ENCODE results near the gene IMMP2L. TPM values are rescaled to one million over a fixed set of nuclear protein-coding genes. Genes with fewer than 3 reads are reported as not detected.
"Not testable (repeated sequence)": the region's sequence is repeated elsewhere in the genome, so short reads cannot be mapped to it uniquely, and the experiment has no call there.

IMMP2L gene
- polyA plus RNA-seq, 1 donor, result 21.0 TPM

GRCh38 chr7:111261496-111261895 is 300.8 kb downstream of the IMMP2L start:
- H3K36me3 ChIP-seq (ENCODE audit: control insufficient read depth, insufficient read depth, low read length), result no peaks in the 10 kb centered on the region
- no peak overlapping the region for H3K27ac ChIP-seq (ENCODE audit: low read length)
- no peaks in the 10 kb centered on the region for H3K4me1 ChIP-seq (ENCODE audit: control insufficient read depth, insufficient read depth, low read length)
- WGBS (ENCODE audit: insufficient coverage, low lambda C conversion rate), result 100% methylated on average over 2 of the region's 3 CpGs
- H3K9me3 ChIP-seq (ENCODE audit: control insufficient read depth, low read depth, low read length), result no peaks in the 10 kb centered on the region
- DNase-seq, result no peak
- no peaks in the 10 kb centered on the region for H3K27me3 ChIP-seq (ENCODE audit: control insufficient read depth, insufficient read depth, low read length)
- no peak overlapping the region for H3K4me3 ChIP-seq (ENCODE audit: low read length)

- Histone ChIP-seq H3K27ac (ENCODE audit: low read length) (no peak overlapping the region), H3K27me3 (ENCODE audit: control insufficient read depth, insufficient read depth, low read length) (no peaks in the 10 kb centered on the region), H3K4me3 (ENCODE audit: low read length) (no peak overlapping the region), H3K36me3 (ENCODE audit: control insufficient read depth, insufficient read depth, low read length) (no peaks in the 10 kb centered on the region), H3K9me3 (ENCODE audit: control insufficient read depth, low read depth, low read length) (no peaks in the 10 kb centered on the region), H3K4me1 (ENCODE audit: control insufficient read depth, insufficient read depth, low read length) (no peaks in the 10 kb centered on the region)
- WGBS (ENCODE audit: insufficient coverage, low lambda C conversion rate), result 100% methylated on average over 1 of the region's 4 CpGs
- DNase-seq, result no peak
These were observed 302.3 kb downstream of the IMMP2L start for GRCh38 chr7:111259991-111260390.

- 100% methylated on average over 1 of the region's 1 CpG for WGBS (ENCODE audit: insufficient coverage, low lambda C conversion rate)
- no peak overlapping the region for H3K27ac ChIP-seq (ENCODE audit: low read length)
- no peak overlapping the region for H3K4me3 ChIP-seq (ENCODE audit: low read length)
These were observed 305.9 kb downstream of the IMMP2L start for GRCh38 chr7:111256391-111256790.

DNA sequence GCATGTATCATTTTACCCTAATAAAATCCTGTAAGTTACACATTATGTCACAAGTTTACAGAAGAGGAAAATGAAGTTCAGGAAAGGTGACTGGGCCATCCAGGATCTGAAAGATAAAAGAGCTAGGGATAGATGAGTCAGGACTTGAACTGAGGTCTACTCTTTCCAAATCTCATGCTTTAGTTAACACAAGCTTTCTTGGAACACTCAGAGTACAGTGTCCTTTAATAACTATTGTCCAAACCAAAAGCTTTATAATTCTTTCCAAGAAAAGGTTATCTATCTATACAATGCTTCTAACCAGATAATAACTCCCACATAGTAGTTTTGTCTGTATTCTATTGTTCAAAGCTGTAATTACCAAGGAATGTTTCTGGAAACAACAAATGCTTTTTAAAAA is 306.7 kb downstream of the IMMP2L start:
- Histone ChIP-seq H3K27me3 (ENCODE audit: control insufficient read depth, insufficient read depth, low read length) (no peaks in the 10 kb centered on the region), H3K27ac (ENCODE audit: low read length) (no peak overlapping the region), H3K4me3 (ENCODE audit: low read length) (no peak overlapping the region), H3K36me3 (ENCODE audit: control insufficient read depth, insufficient read depth, low read length) (no peaks in the 10 kb centered on the region), H3K4me1 (ENCODE audit: control insufficient read depth, insufficient read depth, low read length) (no peaks in the 10 kb centered on the region), H3K9me3 (ENCODE audit: control insufficient read depth, low read depth, low read length) (peaks cover 4% of the 10 kb centered on the region)
- DNase-seq, result no peak

More at GRCh38 chr7:111256391-111256790, 305.9 kb downstream of the IMMP2L start:
- no peaks in the 10 kb centered on the region for H3K4me1 ChIP-seq (ENCODE audit: control insufficient read depth, insufficient read depth, low read length)
- H3K9me3 ChIP-seq (ENCODE audit: control insufficient read depth, low read depth, low read length), result no peaks in the 10 kb centered on the region
- DNase-seq, result no peak
- no peaks in the 10 kb centered on the region for H3K27me3 ChIP-seq (ENCODE audit: control insufficient read depth, insufficient read depth, low read length)
- H3K36me3 ChIP-seq (ENCODE audit: control insufficient read depth, insufficient read depth, low read length), result no peaks in the 10 kb centered on the region

DNA sequence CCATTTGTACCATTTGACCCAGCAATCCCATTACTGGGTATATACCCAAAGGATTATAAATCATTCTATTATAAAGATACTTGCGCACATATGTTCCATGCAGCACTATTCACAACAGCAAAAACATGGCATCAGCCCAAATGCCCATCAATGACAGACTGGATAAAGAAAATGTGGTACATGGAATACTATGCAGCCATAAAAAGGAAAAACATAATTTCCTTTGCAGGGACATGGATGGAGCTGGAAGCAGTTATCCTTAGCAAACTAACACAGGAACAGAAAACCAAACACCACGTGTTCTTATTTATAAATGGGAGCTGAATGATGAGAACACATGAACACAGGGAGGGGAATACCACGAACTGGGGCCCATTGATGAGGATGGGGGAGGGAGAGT is 310.9 kb downstream of the IMMP2L start:
- H3K27me3 ChIP-seq (ENCODE audit: control insufficient read depth, insufficient read depth, low read length); DNase-seq; H3K36me3 ChIP-seq (ENCODE audit: control insufficient read depth, insufficient read depth, low read length); H3K4me1 ChIP-seq (ENCODE audit: control insufficient read depth, insufficient read depth, low read length); H3K9me3 ChIP-seq (ENCODE audit: control insufficient read depth, low read depth, low read length); H3K4me3 ChIP-seq (ENCODE audit: low read length); H3K27ac ChIP-seq (ENCODE audit: low read length): not testable (repeated sequence)
- 93% methylated on average over 2 of the region's 3 CpGs for WGBS (ENCODE audit: insufficient coverage, low lambda C conversion rate)

DNA sequence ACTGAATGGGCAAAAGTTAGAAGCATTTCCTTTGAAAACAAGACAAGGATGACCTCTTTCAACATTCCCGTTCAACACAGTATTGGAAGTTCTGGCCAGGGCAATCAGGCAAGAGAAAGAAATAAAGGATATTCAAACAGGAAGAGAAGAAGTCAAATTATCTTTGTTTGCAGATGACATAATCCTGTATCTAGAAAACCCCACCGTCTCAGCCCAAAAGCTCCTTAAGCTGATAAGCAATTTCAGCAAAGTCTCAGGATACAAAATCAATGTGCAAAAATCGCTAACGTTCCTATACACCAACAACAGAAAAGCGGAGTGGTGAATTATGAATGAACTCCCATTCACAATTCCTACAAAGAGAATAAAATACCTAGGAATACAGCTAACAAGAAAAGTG is 312.5 kb downstream of the IMMP2L start:
- no CpG with 5 or more reads among the region's 5 CpGs for WGBS (ENCODE audit: insufficient coverage, low lambda C conversion rate)
- H3K9me3 ChIP-seq (ENCODE audit: control insufficient read depth, low read depth, low read length); DNase-seq; H3K4me1 ChIP-seq (ENCODE audit: control insufficient read depth, insufficient read depth, low read length); H3K27ac ChIP-seq (ENCODE audit: low read length); H3K36me3 ChIP-seq (ENCODE audit: control insufficient read depth, insufficient read depth, low read length); H3K4me3 ChIP-seq (ENCODE audit: low read length); H3K27me3 ChIP-seq (ENCODE audit: control insufficient read depth, insufficient read depth, low read length): not testable (repeated sequence)

- Histone ChIP-seq H3K4me3 (ENCODE audit: low read length) (no peak overlapping the region), H3K27ac (ENCODE audit: low read length) (no peak overlapping the region), H3K36me3 (ENCODE audit: control insufficient read depth, insufficient read depth, low read length) (no peaks in the 10 kb centered on the region), H3K9me3 (ENCODE audit: control insufficient read depth, low read depth, low read length) (no peaks in the 10 kb centered on the region), H3K4me1 (ENCODE audit: control insufficient read depth, insufficient read depth, low read length) (no peaks in the 10 kb centered on the region), H3K27me3 (ENCODE audit: control insufficient read depth, insufficient read depth, low read length) (no peaks in the 10 kb centered on the region)
- DNase-seq, result no peak
- WGBS (ENCODE audit: insufficient coverage, low lambda C conversion rate), result 70% methylated on average over 3 of the region's 9 CpGs
These were observed 320.0 kb downstream of the IMMP2L start for GRCh38 chr7:111242141-111242755.

GRCh38 chr7:111240371-111240770 is 321.9 kb downstream of the IMMP2L start:
- no peak overlapping the region for H3K4me3 ChIP-seq (ENCODE audit: low read length)
- H3K4me1 ChIP-seq (ENCODE audit: control insufficient read depth, insufficient read depth, low read length), result no peaks in the 10 kb centered on the region
- H3K36me3 ChIP-seq (ENCODE audit: control insufficient read depth, insufficient read depth, low read length), result no peaks in the 10 kb centered on the region
- no peaks in the 10 kb centered on the region for H3K27me3 ChIP-seq (ENCODE audit: control insufficient read depth, insufficient read depth, low read length)
- no peak overlapping the region for H3K27ac ChIP-seq (ENCODE audit: low read length)
- H3K9me3 ChIP-seq (ENCODE audit: control insufficient read depth, low read depth, low read length), result no peaks in the 10 kb centered on the region
- 100% methylated on average over 2 of the region's 4 CpGs for WGBS (ENCODE audit: insufficient coverage, low lambda C conversion rate)
- DNase-seq, result no peak

DNA sequence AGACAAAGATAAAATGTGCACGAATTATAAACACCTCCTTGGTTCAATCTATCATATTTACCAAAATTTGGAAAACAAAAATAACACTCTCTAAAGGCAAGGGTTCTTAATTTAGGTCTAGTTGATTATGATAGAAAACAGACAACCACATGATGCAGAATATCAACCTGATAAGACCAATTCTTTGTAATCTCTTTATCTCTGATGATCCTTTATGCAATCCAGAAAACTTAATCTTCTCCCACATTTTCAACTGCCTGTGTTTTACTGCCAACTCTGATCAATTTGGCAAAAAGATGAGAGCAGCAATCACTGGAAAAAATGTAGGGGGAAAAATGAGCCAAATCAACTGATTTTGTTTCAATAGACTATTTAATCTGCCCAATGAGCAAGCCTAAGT is 322.9 kb downstream of the IMMP2L start:
- Histone ChIP-seq H3K27me3 (ENCODE audit: control insufficient read depth, insufficient read depth, low read length) (no peaks in the 10 kb centered on the region), H3K9me3 (ENCODE audit: control insufficient read depth, low read depth, low read length) (no peaks in the 10 kb centered on the region), H3K4me3 (ENCODE audit: low read length) (no peak overlapping the region), H3K36me3 (ENCODE audit: control insufficient read depth, insufficient read depth, low read length) (no peaks in the 10 kb centered on the region), H3K27ac (ENCODE audit: low read length) (no peak overlapping the region), H3K4me1 (ENCODE audit: control insufficient read depth, insufficient read depth, low read length) (no peaks in the 10 kb centered on the region)
- no CpG with 5 or more reads among the region's 1 CpG for WGBS (ENCODE audit: insufficient coverage, low lambda C conversion rate)
- no peak for DNase-seq

- WGBS (ENCODE audit: insufficient coverage, low lambda C conversion rate), result 67% methylated on average over 1 of the region's 1 CpG
- no peaks in the 10 kb centered on the region for H3K27me3 ChIP-seq (ENCODE audit: control insufficient read depth, insufficient read depth, low read length)
- no peaks in the 10 kb centered on the region for H3K36me3 ChIP-seq (ENCODE audit: control insufficient read depth, insufficient read depth, low read length)
- no peak overlapping the region for H3K4me3 ChIP-seq (ENCODE audit: low read length)
- no peaks in the 10 kb centered on the region for H3K9me3 ChIP-seq (ENCODE audit: control insufficient read depth, low read depth, low read length)
- DNase-seq, result no peak
- no peak overlapping the region for H3K27ac ChIP-seq (ENCODE audit: low read length)
- H3K4me1 ChIP-seq (ENCODE audit: control insufficient read depth, insufficient read depth, low read length), result no peaks in the 10 kb centered on the region
These were observed 323.4 kb downstream of the IMMP2L start for GRCh38 chr7:111238886-111239285.

DNA sequence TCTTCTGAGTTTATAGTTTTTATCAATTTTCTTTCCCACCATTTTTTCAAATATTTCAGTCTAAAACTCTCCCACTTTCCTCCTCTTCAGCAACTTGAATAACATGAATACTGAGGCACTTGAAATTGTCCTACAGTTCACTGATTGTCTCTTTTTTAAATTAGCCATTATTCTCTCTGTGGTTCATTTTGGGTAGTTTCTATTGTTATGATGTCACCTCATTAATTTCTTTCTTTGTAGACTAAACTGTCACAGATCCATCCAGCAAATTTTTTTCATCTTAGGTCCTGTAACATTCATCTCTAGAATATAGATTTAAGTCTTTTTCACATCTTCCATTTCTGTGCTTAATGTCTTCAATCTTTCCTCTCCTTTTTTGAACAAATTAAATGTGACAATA is 326.6 kb downstream of the IMMP2L start:
- Histone ChIP-seq H3K27ac (ENCODE audit: low read length) (no peak overlapping the region), H3K9me3 (ENCODE audit: control insufficient read depth, low read depth, low read length) (no peaks in the 10 kb centered on the region), H3K4me1 (ENCODE audit: control insufficient read depth, insufficient read depth, low read length) (no peaks in the 10 kb centered on the region), H3K36me3 (ENCODE audit: control insufficient read depth, insufficient read depth, low read length) (no peaks in the 10 kb centered on the region), H3K4me3 (ENCODE audit: low read length) (no peak overlapping the region), H3K27me3 (ENCODE audit: control insufficient read depth, insufficient read depth, low read length) (no peaks in the 10 kb centered on the region)
- DNase-seq, result no peak
